M059J (cell line): Measurements from ENCODE around the gene RFX4. TPM values are rescaled to one million over a fixed set of nuclear protein-coding genes. Genes with fewer than 3 reads are reported as not detected.
"Not testable (repeated sequence)": the region's sequence is repeated elsewhere in the genome, so short reads cannot be mapped to it uniquely, and the experiment has no call there.

ENCODE experiments used
- DNase-seq: peaks from one replicate; pipeline ENCODE4 v3.0.0-alpha.2; 2012; ENCODE audit warnings: low read depth
- total RNA-seq: library from RNA; depleted of rRNA; stranded (reverse); fragments of >200 nt; shearing (Covaris generic); gene quantifications from 2 replicates; pipeline ENCODE4 v1.2.3, GENCODE V29; 2014

Gene RFX4
- total RNA-seq, 1 experiment from 2014 or later: not detected

- DNase-seq: not testable (repeated sequence)
Observed at GRCh38 chr12:106692033-106692432, 109.2 kb downstream of the RFX4 start.

- DNase-seq: no peak
Observed at GRCh38 chr12:106692896-106693820, 110.4 kb downstream of the RFX4 start.

GRCh38 chr12:106696071-106696470 lies 113.3 kb downstream of the RFX4 start:
- no peak for DNase-seq

- DNase-seq: no peak
Observed at GRCh38 chr12:106696681-106697417, 114.0 kb downstream of the RFX4 start.

- DNase-seq: no peak
Observed at GRCh38 chr12:106704081-106704480, 121.3 kb downstream of the RFX4 start.

GRCh38 chr12:106705971-106706370 lies 123.2 kb downstream of the RFX4 start:
- DNase-seq: no peak

- no peak for DNase-seq
Observed at GRCh38 chr12:106709068-106709511, 126.3 kb downstream of the RFX4 start.

GRCh38 chr12:106710143-106710893 lies 127.5 kb downstream of the RFX4 start:
- DNase-seq: no peak

- DNase-seq: peak; percentile 7
Observed at GRCh38 chr12:106711316-106711715, 128.5 kb downstream of the RFX4 start.

- no peak for DNase-seq
Observed at GRCh38 chr12:106712768-106713167, 130.0 kb downstream of the RFX4 start.

- no peak for DNase-seq
Observed at GRCh38 chr12:106714926-106715325, 132.1 kb downstream of the RFX4 start.

- DNase-seq: no peak
Observed at GRCh38 chr12:106715582-106715981, 132.8 kb downstream of the RFX4 start.

- DNase-seq: no peak
Observed at GRCh38 chr12:106717673-106718072, 134.9 kb downstream of the RFX4 start.

GRCh38 chr12:106719879-106720278 lies 137.1 kb downstream of the RFX4 start:
- DNase-seq: no peak

- DNase-seq: no peak
Observed at GRCh38 chr12:106720696-106721095, 137.9 kb downstream of the RFX4 start.

- no peak for DNase-seq
Observed at GRCh38 chr12:106721915-106722314, 139.1 kb downstream of the RFX4 start.

GRCh38 chr12:106722837-106723236 lies 140.0 kb downstream of the RFX4 start:
- DNase-seq: no peak

GRCh38 chr12:106723416-106723815 lies 140.6 kb downstream of the RFX4 start:
- no peak for DNase-seq

- DNase-seq: no peak
Observed at GRCh38 chr12:106724116-106724515, 141.3 kb downstream of the RFX4 start.

GRCh38 chr12:106724934-106725333 lies 142.1 kb downstream of the RFX4 start:
- no peak for DNase-seq

- not testable (repeated sequence) for DNase-seq
Observed at GRCh38 chr12:106726603-106727202, 143.9 kb downstream of the RFX4 start.

GRCh38 chr12:106729611-106730010 lies 146.8 kb downstream of the RFX4 start:
- no peak for DNase-seq
